Activated CD8-positive, alpha-beta T cell treated with anti-CD3 and anti-CD28 coated beads for 36 hours (primary cell): ENCODE measurements around the gene LRCH3. TPM values are rescaled to one million over a fixed set of nuclear protein-coding genes. Genes with fewer than 3 reads are reported as not detected.

Experiments used
- ATAC-seq: fragments of 200-7000 bp; cut with Tn5 transposase; one replicate; pipeline ENCODE4 v1.10.0; 2021; ENCODE audit warnings: mild to moderate bottlenecking, moderate library complexity
- CTCF ChIA-PET: fragments of 350-600 bp; sonication (Branson Sonifier 250); formaldehyde crosslinking; loops from one replicate; lab custom pipeline; 2021; ENCODE audit warnings: antibody characterized with exemption; lab: Charles Lee
- POLR2A ChIA-PET: fragments of 350-600 bp; sonication (Branson Sonifier 250); formaldehyde crosslinking; loops from one replicate; lab custom pipeline; 2021; ENCODE audit warnings: antibody characterized with exemption; lab: Charles Lee
- DNase-seq: peaks from one replicate; pipeline ENCODE4 v3.0.0-alpha.2; 2020
- H3K27ac Mint-ChIP-seq: one replicate; pipeline ENCODE4 v1.8.0; 2021; ENCODE audit warnings: mild to moderate bottlenecking, mixed read lengths
- H3K27me3 Mint-ChIP-seq: one replicate; pipeline ENCODE4 v1.8.0; 2021; ENCODE audit warnings: mixed read lengths
- H3K36me3 Mint-ChIP-seq: one replicate; pipeline ENCODE4 v1.8.0; 2021; ENCODE audit warnings: low read depth, mixed read lengths
- H3K4me1 Mint-ChIP-seq: one replicate; pipeline ENCODE4 v1.8.0; 2021; ENCODE audit warnings: low read depth, mixed read lengths
- H3K4me3 Mint-ChIP-seq: one replicate; pipeline ENCODE4 v1.8.0; 2021; ENCODE audit warnings: mild to moderate bottlenecking, moderate library complexity, mixed read lengths
- H3K9me3 Mint-ChIP-seq: one replicate; pipeline ENCODE4 v1.8.0; 2021; ENCODE audit warnings: mixed read lengths
- CTCF ChIP-seq: fragments of 200-600 bp; IDR thresholded peaks from one replicate; pipeline ENCODE4 v1.8.0; 2022; ENCODE audit warnings: antibody characterized with exemption, mild to moderate bottlenecking
- intact Hi-C: fragments of 100-400 bp; cut with micrococcal nuclease; formaldehyde crosslinking; loops from one replicate; pipeline ENCODE4 v1.10.0; 2022
- total RNA-seq, 2 experiments: library from RNA; stranded (reverse); gene quantifications; one replicate each; pipeline ENCODE4 v1.2.3, GENCODE V29; 2021

Gene LRCH3
- total RNA-seq, 2 experiments from 2014 or later, result 43.8 to 53.5 TPM

DNA sequence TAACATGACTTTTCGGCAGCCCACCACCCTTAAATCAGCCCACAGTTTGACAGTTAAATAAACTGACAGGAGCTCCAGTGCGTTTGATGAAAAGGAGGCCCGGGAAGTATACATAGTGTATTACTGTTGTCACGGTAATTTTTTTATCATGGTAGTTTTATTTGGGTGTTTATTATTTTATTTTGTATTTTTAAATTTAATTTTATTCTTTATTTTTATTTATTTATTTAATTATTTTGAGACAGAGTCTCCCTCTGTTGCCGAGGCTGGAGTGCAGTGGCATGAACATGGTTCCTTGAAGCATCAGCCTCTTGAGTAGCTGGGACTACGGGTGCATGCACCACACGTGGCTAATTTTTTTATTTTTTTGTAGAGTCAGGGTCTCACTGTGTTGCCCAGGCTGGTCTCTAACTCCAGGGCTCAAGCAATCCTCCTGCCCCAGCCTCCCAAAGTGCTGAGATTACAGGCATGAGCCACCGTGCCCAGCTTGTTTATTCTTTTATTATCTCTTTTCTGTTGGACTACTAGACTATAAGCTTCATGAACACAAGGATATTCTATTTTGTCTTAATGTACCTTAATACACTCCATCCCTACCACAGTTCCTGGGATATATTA, 65.3 kb downstream of the LRCH3 start:
- Mint-ChIP-seq H3K36me3 (peaks cover 34% of the 10 kb centered on the region), H3K4me3 (no peak overlapping the region), H3K27ac (no peak overlapping the region), H3K27me3 (no peaks in the 10 kb centered on the region), H3K4me1 (peaks cover 8% of the 10 kb centered on the region), H3K9me3 (no peaks in the 10 kb centered on the region)
- DNase-seq (no peak), ATAC-seq (no peak)
- POLR2A ChIA-PET, result interaction anchor here (0.5 kb wide), 1 partner anchor 65 kb away, joined by 3 read pairs; the partner anchor contains the start of gene LRCH3
- intact Hi-C loops, result no loop called here
- CTCF ChIA-PET, result interaction anchor here (1.2 to 1.4 kb wide), 2 partner anchors 8 to 49 kb away, joined by 3 read pairs; no protein-coding TSS in a partner anchor
- TF ChIP-seq CTCF, result no peak

GRCh38 chr3:197858133-197858532, 67.1 kb downstream of the LRCH3 start:
- ChIA-PET POLR2A (no interaction called here), CTCF (interaction anchor here (1.0 kb wide), 1 partner anchor 9 kb away, joined by 3 read pairs; no protein-coding TSS in a partner anchor)
- Mint-ChIP-seq H3K9me3 (no peaks in the 10 kb centered on the region), H3K4me3 (no peak overlapping the region), H3K27ac (no peak overlapping the region), H3K36me3 (peaks cover 26% of the 10 kb centered on the region), H3K27me3 (no peaks in the 10 kb centered on the region), H3K4me1 (peaks cover 8% of the 10 kb centered on the region)
- intact Hi-C loops, result no loop called here
- TF ChIP-seq CTCF, result no peak
- ATAC-seq, result no peak
- no peak for DNase-seq

DNA sequence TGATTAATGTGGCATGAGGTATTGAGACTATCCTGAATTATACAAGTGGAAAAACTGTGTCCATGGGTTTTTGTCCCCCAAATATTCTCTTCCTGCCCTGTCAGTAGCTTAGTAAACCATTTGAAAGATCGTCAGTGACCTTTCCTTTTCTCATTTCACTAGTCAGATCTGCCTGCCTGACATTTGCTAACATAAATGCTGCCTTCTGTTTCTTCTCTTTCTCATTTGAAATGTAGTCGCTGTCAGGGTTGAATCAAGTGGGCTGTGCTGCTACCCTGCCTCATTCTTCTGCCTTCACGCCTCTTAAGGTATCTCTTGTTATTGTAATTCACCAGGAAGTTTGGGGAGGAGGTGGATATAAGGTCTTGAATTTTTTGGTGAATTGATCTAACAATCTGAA, 67.5 kb downstream of the LRCH3 start:
- H3K27me3 Mint-ChIP-seq, result no peaks in the 10 kb centered on the region
- ATAC-seq (no peak), DNase-seq (no peak)
- H3K27ac Mint-ChIP-seq, result peak overlapping the region; percentile 4
- intact Hi-C loops, result no loop called here
- CTCF ChIA-PET, result interaction anchor here (1.0 kb wide), 1 partner anchor 9 kb away, joined by 3 read pairs; no protein-coding TSS in a partner anchor
- no peak overlapping the region for H3K4me3 Mint-ChIP-seq
- peaks cover 8% of the 10 kb centered on the region for H3K4me1 Mint-ChIP-seq
- no peak for TF ChIP-seq CTCF
- no peaks in the 10 kb centered on the region for H3K9me3 Mint-ChIP-seq
- POLR2A ChIA-PET, result no interaction called here
- peaks cover 26% of the 10 kb centered on the region for H3K36me3 Mint-ChIP-seq

DNA sequence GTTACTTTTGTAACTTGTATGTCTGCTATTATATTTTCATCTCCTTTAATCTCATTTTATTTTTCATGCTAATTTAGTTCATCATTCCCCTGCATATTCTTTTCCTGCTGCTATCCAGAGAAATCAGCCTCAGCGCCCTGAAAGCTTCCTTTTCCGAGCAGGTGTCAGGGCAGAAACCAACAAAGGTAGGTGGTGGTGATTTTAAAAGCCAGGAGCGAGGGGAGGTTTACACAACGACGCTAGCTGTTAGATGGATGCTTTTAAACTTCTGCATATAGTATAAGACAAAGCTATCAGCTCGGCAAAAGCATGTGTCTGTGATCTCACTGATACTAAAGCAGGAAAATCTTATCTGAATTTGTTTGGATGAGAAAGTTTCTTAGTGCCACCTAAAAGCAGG, 75.0 kb downstream of the LRCH3 start:
- TF ChIP-seq CTCF, result no peak
- ATAC-seq (no peak), DNase-seq (no peak)
- intact Hi-C loops, result no loop called here
- Mint-ChIP-seq H3K4me3 (no peak overlapping the region), H3K27me3 (no peaks in the 10 kb centered on the region), H3K9me3 (no peaks in the 10 kb centered on the region), H3K36me3 (peaks cover 12% of the 10 kb centered on the region), H3K4me1 (peaks cover 14% of the 10 kb centered on the region), H3K27ac (no peak overlapping the region)
- POLR2A ChIA-PET, result no interaction called here
- CTCF ChIA-PET, result interaction anchor here (0.7 kb wide), 1 partner anchor 834 kb away, joined by 3 read pairs; no protein-coding TSS in a partner anchor

DNA sequence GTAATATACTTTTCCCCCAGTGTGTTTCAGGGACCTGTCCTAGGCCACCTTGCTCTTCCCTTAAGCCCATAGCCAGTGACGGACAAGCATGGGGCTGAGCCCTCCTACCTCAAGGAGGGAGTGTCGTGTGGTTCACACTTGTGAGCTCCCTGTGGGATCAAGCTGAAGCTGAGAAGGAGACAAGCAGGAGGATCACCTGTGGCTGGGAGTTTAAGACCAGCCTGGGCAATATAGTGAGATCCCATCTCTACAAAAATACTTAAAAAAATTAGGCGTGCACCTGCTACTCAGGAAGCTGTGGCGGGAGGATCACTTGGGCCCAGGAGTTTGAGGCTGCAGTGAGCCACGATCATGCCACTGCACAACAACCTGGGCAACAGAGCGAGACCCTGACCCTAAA, 82.3 kb downstream of the LRCH3 start:
- no peak overlapping the region for H3K4me3 Mint-ChIP-seq
- no peaks in the 10 kb centered on the region for H3K27me3 Mint-ChIP-seq
- ChIA-PET POLR2A (no interaction called here), CTCF (no interaction called here)
- intact Hi-C loops, result no loop called here
- no peak for ATAC-seq
- no peaks in the 10 kb centered on the region for H3K9me3 Mint-ChIP-seq
- no peak for TF ChIP-seq CTCF
- DNase-seq, result no peak
- peaks cover 12% of the 10 kb centered on the region for H3K4me1 Mint-ChIP-seq
- peaks cover 34% of the 10 kb centered on the region for H3K36me3 Mint-ChIP-seq
- no peak overlapping the region for H3K27ac Mint-ChIP-seq
